ENCODE measurements around the gene PDIK1L.

Gene PDIK1L

GRCh38 chr1:26170472-26170821, 58.8 kb downstream of the PDIK1L start:
- no peak for DNase-seq (ENCODE audit: low read depth in 2 of 2)

GRCh38 chr1:26171084-26172072, 59.8 kb downstream of the PDIK1L start, which contains the start of gene ZNF593OS:
Gene ZNF593OS (minus strand): TSS chr1:26171832. CDS start chr1:26171661, 171 bp downstream.
- no peak for DNase-seq (ENCODE audit: low read depth in 2 of 2)

Measured in stimulated activated CD8-positive, alpha-beta memory T cell treated with anti-CD3 and anti-CD28 coated beads, Interleukin-7, amount 100 ng/mL, for 1 hour (primary cell).